Measurements from ENCODE around the gene ALX3.

Gene ALX3

GRCh38 chr1:110060662-110061060 is 9.8 kb downstream of the ALX3 start:
- Histone ChIP-seq H3K9me3 (ENCODE audit: severe bottlenecking) (no peaks in the 10 kb centered on the region), H3K27me3 (ENCODE audit: insufficient read depth, low read depth, severe bottlenecking) (no peaks in the 10 kb centered on the region), H3K36me3 (peaks cover 35% of the 10 kb centered on the region), H3K4me3 (ENCODE audit: low read depth, low read length) (no peak overlapping the region), H3K27ac (no peak overlapping the region)
- TF ChIP-seq CTCF (IDR thresholded peaks at IDR 0.05; ENCODE audit: low read depth, low read length): no peak
- no peak for DNase-seq

GRCh38 chr1:110060034-110060661 is 10.3 kb downstream of the ALX3 start:
- H3K36me3 ChIP-seq: peaks cover 40% of the 10 kb centered on the region
- DNase-seq: peak; percentile 68

GRCh38 chr1:110059133-110059863 is 11.2 kb downstream of the ALX3 start:
- Histone ChIP-seq H3K4me3 (ENCODE audit: low read depth, low read length) (no peak overlapping the region), H3K27ac (no peak overlapping the region), H3K27me3 (ENCODE audit: insufficient read depth, low read depth, severe bottlenecking) (no peaks in the 10 kb centered on the region), H3K9me3 (ENCODE audit: severe bottlenecking) (no peaks in the 10 kb centered on the region), H3K36me3 (peaks cover 49% of the 10 kb centered on the region)
- DNase-seq: no peak
- TF ChIP-seq CTCF (IDR thresholded peaks at IDR 0.05; ENCODE audit: low read depth, low read length): no peak

More at GRCh38 chr1:110060034-110060661, 10.3 kb downstream of the ALX3 start:
- Histone ChIP-seq H3K9me3 (ENCODE audit: severe bottlenecking) (no peaks in the 10 kb centered on the region), H3K27me3 (ENCODE audit: insufficient read depth, low read depth, severe bottlenecking) (no peaks in the 10 kb centered on the region), H3K27ac (no peak overlapping the region), H3K4me3 (ENCODE audit: low read depth, low read length) (no peak overlapping the region)
- peak; percentile 94 for TF ChIP-seq CTCF (IDR thresholded peaks at IDR 0.05; ENCODE audit: low read depth, low read length)

GRCh38 chr1:110058591-110058990 is 11.9 kb downstream of the ALX3 start:
- no peak overlapping the region for H3K4me3 ChIP-seq (ENCODE audit: low read depth, low read length)
- H3K36me3 ChIP-seq: peaks cover 56% of the 10 kb centered on the region
- TF ChIP-seq CTCF (IDR thresholded peaks at IDR 0.05; ENCODE audit: low read depth, low read length): no peak
- no peaks in the 10 kb centered on the region for H3K27me3 ChIP-seq (ENCODE audit: insufficient read depth, low read depth, severe bottlenecking)
- DNase-seq: no peak
- no peak overlapping the region for H3K27ac ChIP-seq
- H3K9me3 ChIP-seq (ENCODE audit: severe bottlenecking): no peaks in the 10 kb centered on the region

- Histone ChIP-seq H3K36me3 (peaks cover 61% of the 10 kb centered on the region), H3K27ac (no peak overlapping the region), H3K4me3 (ENCODE audit: low read depth, low read length) (no peak overlapping the region), H3K9me3 (ENCODE audit: severe bottlenecking) (no peaks in the 10 kb centered on the region), H3K27me3 (ENCODE audit: insufficient read depth, low read depth, severe bottlenecking) (no peaks in the 10 kb centered on the region)
- TF ChIP-seq CTCF (IDR thresholded peaks at IDR 0.05; ENCODE audit: low read depth, low read length): no peak
- no peak for DNase-seq
Observed at GRCh38 chr1:110057963-110058518, 12.4 kb downstream of the ALX3 start.

Measured in WERI-Rb-1 (cell line).